Caco-2 (cell line): ENCODE measurements around the gene BPIFA1. TPM values are rescaled to one million over a fixed set of nuclear protein-coding genes. Genes with fewer than 3 reads are reported as not detected.
A peak's percentile ranks its signal among the peaks of the same experiment; 100 is the strongest.

Experiments
- BruUV-seq: library from RNA; stranded (reverse); fragments of 400-500 nt; replicated peaks from 2 replicates; lab custom pipeline; 2021; lab: Mats Ljungman, UMichigan
- CTCF ChIA-PET: fragments of 300-600 bp; sonication (Branson Sonifier 250); formaldehyde crosslinking; loops from one replicate; lab custom pipeline; 2022; ENCODE audit warnings: antibody characterized with exemption; lab: Charles Lee
- POLR2A ChIA-PET: fragments of 300-600 bp; sonication (Branson Sonifier 250); formaldehyde crosslinking; loops from one replicate; lab custom pipeline; 2022; ENCODE audit warnings: antibody characterized with exemption; lab: Charles Lee
- DNase-seq, 2 experiments: peaks; one replicate each; pipeline versions ENCODE4 v3.0.0 to v3.0.0-alpha.2; 2020 to 2022
- H3K27me3 ChIP-seq: replicated peaks from 2 replicates; pipeline ENCODE4 v1.6.0; 2011; ENCODE audit warnings: low read length; ENCODE audit not compliant: control insufficient read depth, insufficient read depth
- H3K36me3 ChIP-seq: 2 replicates; pipeline ENCODE4 v1.5.1; 2011; ENCODE audit warnings: low read length; ENCODE audit not compliant: control insufficient read depth, insufficient read depth
- H3K4me1 ChIP-seq: fragments of 250-450 bp; sonication (Bioruptor Pico); 2 replicates; pipeline ENCODE4 v1.5.1; 2020; ENCODE audit warnings: mild to moderate bottlenecking
- H3K4me3 ChIP-seq: 2 replicates; pipeline ENCODE4 v1.5.1; 2011; ENCODE audit warnings: low read depth, mild to moderate bottlenecking, control low read depth, low read length
- H3K9me3 ChIP-seq: fragments of 250-450 bp; sonication (Bioruptor Pico); 2 replicates; pipeline ENCODE4 v1.5.1; 2020; ENCODE audit warnings: mild to moderate bottlenecking, moderate library complexity
- H3K27ac Mint-ChIP-seq: one replicate; pipeline ENCODE4 v1.8.0; 2022; ENCODE audit warnings: mixed read lengths; ENCODE audit not compliant: unreplicated experiment
- H3K27me3 Mint-ChIP-seq: one replicate; pipeline ENCODE4 v1.8.0; 2022; ENCODE audit warnings: mixed read lengths; ENCODE audit not compliant: insufficient read depth, unreplicated experiment
- H3K36me3 Mint-ChIP-seq: one replicate; pipeline ENCODE4 v1.8.0; 2022; ENCODE audit warnings: mild to moderate bottlenecking, mixed read lengths; ENCODE audit not compliant: insufficient read depth, unreplicated experiment
- H3K4me1 Mint-ChIP-seq: one replicate; pipeline ENCODE4 v1.8.0; 2022; ENCODE audit warnings: low read depth, mixed read lengths; ENCODE audit not compliant: unreplicated experiment
- H3K4me3 Mint-ChIP-seq: one replicate; pipeline ENCODE4 v1.8.0; 2022; ENCODE audit warnings: mild to moderate bottlenecking, moderate library complexity, mixed read lengths; ENCODE audit not compliant: unreplicated experiment
- H3K9me3 Mint-ChIP-seq: one replicate; pipeline ENCODE4 v1.8.0; 2022; ENCODE audit warnings: mixed read lengths; ENCODE audit not compliant: unreplicated experiment
- intact Hi-C: fragments of 100-400 bp; cut with micrococcal nuclease; formaldehyde crosslinking; loops from one replicate; pipeline ENCODE4 v1.10.0; 2022; ENCODE audit not compliant: unreplicated experiment
- total RNA-seq: library from RNA; stranded (reverse); gene quantifications from 2 replicates; pipeline ENCODE4 v1.2.3, GENCODE V29; 2022
- TF ChIP-seq, protein P1 (sequence below), 2 experiments: fragments of 200-600 bp in 1 of 2; IDR thresholded peaks; 1 replicate in 1 of 2; 2 replicates in 1 of 2; pipeline versions ENCODE4 v1.5.1 to v1.8.0; 2011 to 2022; ENCODE audit warnings: antibody characterized with exemption in 1 of 2, control low read depth in 1 of 2, inconsistent platforms in 1 of 2, low read depth in 1 of 2, low read length in 1 of 2, mild to moderate bottlenecking in 1 of 2, moderate library complexity in 1 of 2; ENCODE audit not compliant: insufficient read depth in 1 of 2, severe bottlenecking in 1 of 2, unreplicated experiment in 1 of 2

BPIFA1 gene
- total RNA-seq, 1 experiment from 2014 or later = not detected

DNA sequence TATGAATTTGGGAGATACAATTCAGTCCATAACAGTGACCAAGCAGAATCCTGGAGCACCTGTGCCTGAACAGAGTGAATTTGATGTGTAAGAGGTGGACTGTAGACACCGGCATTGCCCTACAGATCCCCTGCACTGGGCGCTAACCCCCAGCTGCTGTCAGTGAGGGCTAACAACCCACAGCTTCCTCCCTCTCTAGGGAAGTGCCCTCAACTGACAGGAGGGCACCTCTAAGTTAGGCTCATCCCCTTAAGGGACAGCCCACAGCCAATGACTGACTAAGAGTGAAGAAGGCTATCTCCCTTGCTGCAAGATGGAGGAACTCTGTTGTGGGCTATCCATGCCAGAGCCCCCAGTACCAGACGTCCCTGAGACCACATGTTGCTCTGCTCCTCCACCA lies 31.9 kb downstream of the BPIFA1 start:
- Mint-ChIP-seq H3K36me3 (no peaks in the 10 kb centered on the region), H3K27me3 (peaks cover 15% of the 10 kb centered on the region)

DNA sequence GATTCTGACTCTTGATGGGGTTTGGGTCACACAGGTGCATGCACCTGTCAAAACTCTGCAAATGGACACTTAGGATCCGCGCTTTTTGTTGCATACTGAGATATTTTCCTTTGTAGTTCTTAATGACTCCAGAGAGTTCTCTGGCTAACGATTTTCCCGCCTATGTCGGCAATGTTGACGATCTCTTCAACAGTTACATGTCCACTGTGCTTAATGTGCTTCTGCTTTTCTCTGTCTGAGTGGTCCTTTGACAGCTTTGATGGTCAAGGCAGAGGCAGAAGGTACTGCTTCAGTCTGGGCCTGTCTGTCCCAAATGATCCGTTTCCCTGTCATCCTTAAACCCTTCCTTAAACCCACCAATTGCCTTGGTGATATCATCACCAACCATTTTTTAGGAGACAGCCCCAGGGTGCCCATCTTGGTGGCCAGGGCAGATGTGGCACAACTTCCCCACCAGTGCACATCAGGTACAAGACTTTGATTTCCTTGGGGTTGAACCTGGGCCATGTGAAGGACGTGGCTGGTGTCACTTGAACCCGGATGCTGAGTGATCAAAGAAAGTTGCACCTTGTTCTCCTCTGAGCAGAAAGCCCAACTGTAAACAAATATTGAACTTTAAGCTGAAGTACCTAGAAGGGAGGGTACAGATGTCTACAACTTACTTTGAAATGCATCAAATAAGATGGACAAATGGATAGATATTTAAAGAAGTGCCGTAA lies 36.5 kb downstream of the BPIFA1 start:
- Mint-ChIP-seq H3K4me1 (no peaks in the 10 kb centered on the region), H3K9me3 (no peaks in the 10 kb centered on the region), H3K4me3 (no peak overlapping the region), H3K27ac (no peak overlapping the region), H3K27me3 (peaks cover 18% of the 10 kb centered on the region), H3K36me3 (no peaks in the 10 kb centered on the region)
- DNase-seq = peak in 1 of 2 experiments; percentile 26
- TF ChIP-seq, protein P1, sequence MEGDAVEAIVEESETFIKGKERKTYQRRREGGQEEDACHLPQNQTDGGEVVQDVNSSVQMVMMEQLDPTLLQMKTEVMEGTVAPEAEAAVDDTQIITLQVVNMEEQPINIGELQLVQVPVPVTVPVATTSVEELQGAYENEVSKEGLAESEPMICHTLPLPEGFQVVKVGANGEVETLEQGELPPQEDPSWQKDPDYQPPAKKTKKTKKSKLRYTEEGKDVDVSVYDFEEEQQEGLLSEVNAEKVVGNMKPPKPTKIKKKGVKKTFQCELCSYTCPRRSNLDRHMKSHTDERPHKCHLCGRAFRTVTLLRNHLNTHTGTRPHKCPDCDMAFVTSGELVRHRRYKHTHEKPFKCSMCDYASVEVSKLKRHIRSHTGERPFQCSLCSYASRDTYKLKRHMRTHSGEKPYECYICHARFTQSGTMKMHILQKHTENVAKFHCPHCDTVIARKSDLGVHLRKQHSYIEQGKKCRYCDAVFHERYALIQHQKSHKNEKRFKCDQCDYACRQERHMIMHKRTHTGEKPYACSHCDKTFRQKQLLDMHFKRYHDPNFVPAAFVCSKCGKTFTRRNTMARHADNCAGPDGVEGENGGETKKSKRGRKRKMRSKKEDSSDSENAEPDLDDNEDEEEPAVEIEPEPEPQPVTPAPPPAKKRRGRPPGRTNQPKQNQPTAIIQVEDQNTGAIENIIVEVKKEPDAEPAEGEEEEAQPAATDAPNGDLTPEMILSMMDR (IDR thresholded peaks at IDR 0.05; ENCODE audit: insufficient read depth in 1 of 2, low read depth in 1 of 2, low read length in 1 of 2, severe bottlenecking in 1 of 2, unreplicated experiment in 1 of 2) = no peak
- CTCF ChIA-PET = interaction anchor here (1.3 kb wide), 1 partner anchor 10 kb away, joined by 4 read pairs; no protein-coding TSS in a partner anchor
- POLR2A ChIA-PET = no interaction called here
- Histone ChIP-seq H3K27me3 (no peaks in the 10 kb centered on the region), H3K36me3 (no peaks in the 10 kb centered on the region), H3K4me3 (no peak overlapping the region), H3K4me1 (no peaks in the 10 kb centered on the region), H3K9me3 (no peaks in the 10 kb centered on the region)
- BruUV-seq = no TSS peak
- intact Hi-C loops = no loop called here

More for the DNA sequence above, 31.9 kb downstream of the BPIFA1 start:
- no peak overlapping the region for H3K4me3 ChIP-seq
- H3K4me1 ChIP-seq = no peaks in the 10 kb centered on the region
- POLR2A ChIA-PET = no interaction called here
- H3K27me3 ChIP-seq = peaks cover 2% of the 10 kb centered on the region; the same call in 1 of the 2 replicates
- CTCF ChIA-PET = interaction anchor here (0.7 kb wide), 1 partner anchor 21 kb away, joined by 4 read pairs; no protein-coding TSS in a partner anchor
- TF ChIP-seq, protein P1 (IDR thresholded peaks at IDR 0.05; ENCODE audit: insufficient read depth in 1 of 2, low read depth in 1 of 2, low read length in 1 of 2, severe bottlenecking in 1 of 2, unreplicated experiment in 1 of 2) = no peak
- intact Hi-C loops = no loop called here
- no peak overlapping the region for H3K4me3 Mint-ChIP-seq
- no peak overlapping the region for H3K27ac Mint-ChIP-seq
- no peaks in the 10 kb centered on the region for H3K9me3 ChIP-seq
- no peaks in the 10 kb centered on the region for H3K36me3 ChIP-seq
- no TSS peak for BruUV-seq
- H3K9me3 Mint-ChIP-seq = no peaks in the 10 kb centered on the region
- H3K4me1 Mint-ChIP-seq = no peaks in the 10 kb centered on the region
- DNase-seq = peak in 1 of 2 experiments; percentile 20

DNA sequence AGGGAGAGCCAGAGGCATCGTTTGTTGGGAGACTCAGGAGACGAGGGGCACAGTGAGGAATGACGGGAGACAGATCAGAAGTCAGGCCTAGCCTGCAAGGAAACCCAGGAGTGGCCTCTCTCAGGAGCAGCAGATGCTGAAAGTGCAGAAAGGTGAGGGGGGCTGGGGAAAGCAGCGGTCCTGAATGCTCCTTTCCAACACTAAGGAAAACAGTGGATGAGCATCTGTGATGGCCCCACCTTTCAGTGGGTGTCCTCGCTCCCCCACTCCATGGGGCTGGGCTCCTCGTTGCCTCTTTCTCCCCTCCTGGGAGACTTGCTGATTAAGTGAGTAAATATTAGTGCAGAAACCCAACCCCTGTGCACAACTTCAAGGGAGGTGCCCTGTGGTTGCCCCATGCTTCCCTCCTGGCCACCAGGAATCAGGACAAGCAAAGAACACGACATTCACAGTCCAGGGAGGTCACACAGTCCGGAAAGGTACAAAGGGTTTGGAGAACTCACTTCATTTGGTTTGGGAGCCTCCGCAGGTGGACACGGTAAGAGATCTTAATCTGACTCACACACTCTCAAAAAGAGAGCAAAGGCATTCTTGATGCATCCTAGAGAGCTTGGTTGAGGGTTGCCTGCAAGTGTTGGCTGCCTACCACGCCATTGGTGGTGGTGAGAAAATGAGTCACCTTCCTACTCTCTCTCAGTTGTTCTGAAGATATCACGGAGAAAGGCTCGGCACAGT lies 37.5 kb downstream of the BPIFA1 start:
- peaks cover 20% of the 10 kb centered on the region for H3K27me3 Mint-ChIP-seq

More for the DNA sequence above, 37.5 kb downstream of the BPIFA1 start:
- TF ChIP-seq, protein P1 (IDR thresholded peaks at IDR 0.05; ENCODE audit: insufficient read depth in 1 of 2, low read depth in 1 of 2, low read length in 1 of 2, severe bottlenecking in 1 of 2, unreplicated experiment in 1 of 2) = no peak
- ChIA-PET POLR2A (no interaction called here), CTCF (interaction anchor here (1.0 kb wide), 1 partner anchor 11 kb away, joined by 3 read pairs; no protein-coding TSS in a partner anchor)
- intact Hi-C loops = no loop called here
- H3K4me1 ChIP-seq = no peaks in the 10 kb centered on the region
- DNase-seq = peak in 1 of 2 experiments; percentile 39
- H3K27ac Mint-ChIP-seq = no peak overlapping the region
- no peaks in the 10 kb centered on the region for H3K36me3 ChIP-seq
- BruUV-seq = no TSS peak
- no peaks in the 10 kb centered on the region for H3K9me3 Mint-ChIP-seq
- no peaks in the 10 kb centered on the region for H3K36me3 Mint-ChIP-seq
- no peak overlapping the region for H3K4me3 ChIP-seq
- H3K4me1 Mint-ChIP-seq = peaks cover 5% of the 10 kb centered on the region
- H3K9me3 ChIP-seq = no peaks in the 10 kb centered on the region
- H3K27me3 ChIP-seq = no peaks in the 10 kb centered on the region
- no peak overlapping the region for H3K4me3 Mint-ChIP-seq
